MM.1S (cell line): Measurements from ENCODE around the gene CANT1.
"Not testable (repeated sequence)": the region's sequence is repeated elsewhere in the genome, so short reads cannot be mapped to it uniquely, and the experiment has no call there.

ENCODE experiments used
- DNase-seq: peaks from one replicate; pipeline ENCODE4 v3.0.0-alpha.2; 2015
- H2AFZ ChIP-seq: fragments of 300-600 bp; sonication (generic); 2 replicates; pipeline ENCODE4 v1.6.0; 2016; ENCODE audit warnings: antibody characterized with exemption, low read length
- H3F3A ChIP-seq: fragments of 300-600 bp; sonication (generic); 2 replicates; pipeline ENCODE4 v1.6.1; 2016; ENCODE audit warnings: mild to moderate bottlenecking, antibody characterized with exemption, low read length, moderate library complexity, mixed read lengths; ENCODE audit not compliant: insufficient read depth
- H3K27ac ChIP-seq: fragments of 300-600 bp; sonication (generic); 2 replicates; pipeline ENCODE4 v1.5.1; 2016; ENCODE audit warnings: mild to moderate bottlenecking, low read length
- H3K27me3 ChIP-seq: fragments of 300-600 bp; sonication (generic); replicated peaks from 2 replicates; pipeline ENCODE4 v1.6.0; 2016; ENCODE audit warnings: low read length; ENCODE audit not compliant: insufficient read depth
- H3K36me3 ChIP-seq: fragments of 300-600 bp; sonication (generic); replicated peaks from 2 replicates; pipeline ENCODE4 v1.6.1; 2016; ENCODE audit warnings: mild to moderate bottlenecking, low read length, mixed read lengths; ENCODE audit not compliant: insufficient read depth
- H3K4me1 ChIP-seq: fragments of 300-600 bp; sonication (generic); 2 replicates; pipeline ENCODE4 v1.6.1; 2016; ENCODE audit warnings: low read length, mixed read lengths
- H3K4me2 ChIP-seq: fragments of 300-600 bp; sonication (generic); 2 replicates; pipeline ENCODE4 v1.6.0; 2016; ENCODE audit warnings: low read depth, low read length
- H3K4me3 ChIP-seq: fragments of 300-600 bp; sonication (generic); 2 replicates; pipeline ENCODE4 v1.5.1; 2016; ENCODE audit warnings: low read length, mixed read lengths
- H3K79me2 ChIP-seq: fragments of 300-600 bp; sonication (generic); 2 replicates; pipeline ENCODE4 v1.6.1; 2016; ENCODE audit warnings: mixed run types, low read length, mixed read lengths
- H3K9ac ChIP-seq: fragments of 300-600 bp; sonication (generic); 2 replicates; pipeline ENCODE4 v1.6.1; 2016; ENCODE audit warnings: low read length, mixed read lengths
- H3K9me2 ChIP-seq: fragments of 300-600 bp; sonication (generic); replicated peaks from 2 replicates; pipeline ENCODE4 v1.6.1; 2016; ENCODE audit warnings: mild to moderate bottlenecking, low read length, mixed read lengths; ENCODE audit not compliant: insufficient read depth
- H3K9me3 ChIP-seq: fragments of 300-600 bp; sonication (generic); replicated peaks from 2 replicates; pipeline ENCODE4 v1.6.1; 2016; ENCODE audit warnings: mild to moderate bottlenecking, low read length, mixed read lengths; ENCODE audit not compliant: insufficient read depth
- H4K20me1 ChIP-seq: fragments of 300-600 bp; sonication (generic); 2 replicates; pipeline ENCODE4 v1.6.1; 2016; ENCODE audit warnings: mild to moderate bottlenecking, low read length, moderate library complexity, mixed read lengths; ENCODE audit not compliant: insufficient read depth
- CTCF ChIP-seq: fragments of 300-600 bp; sonication (generic); IDR thresholded peaks from 2 replicates; pipeline ENCODE4 v1.5.1; 2016; ENCODE audit warnings: antibody characterized with exemption, low read length, mixed read lengths
- EZH2 ChIP-seq: fragments of 300-600 bp; sonication (generic); optimal IDR thresholded peaks from 2 replicates; pipeline ENCODE3; 2017; ENCODE audit warnings: low read depth, mild to moderate bottlenecking, antibody characterized with exemption, low read length, mixed read lengths
- EZH2phosphoT487 ChIP-seq: fragments of 300-600 bp; sonication (generic); IDR thresholded peaks from 2 replicates; pipeline ENCODE4 v1.6.1; 2018; ENCODE audit warnings: antibody characterized with exemption, low read length

CANT1 gene

GRCh38 chr17:79033046-79033616, 23.6 kb upstream of the CANT1 start:
- Histone ChIP-seq H3K9ac (no peak overlapping the region), H3K27me3 (peaks cover 92% of the 10 kb centered on the region), H3K27ac (no peak overlapping the region), H3K9me3 (no peaks in the 10 kb centered on the region), H4K20me1 (no peaks in the 10 kb centered on the region), H3K4me3 (no peak overlapping the region), H3K4me1 (no peaks in the 10 kb centered on the region), H2AFZ (no peak overlapping the region), H3K36me3 (no peaks in the 10 kb centered on the region), H3K79me2 (no peaks in the 10 kb centered on the region), H3K4me2 (no peak overlapping the region), H3K9me2 (no peaks in the 10 kb centered on the region), H3F3A (no peaks in the 10 kb centered on the region)
- no peak for DNase-seq
- no peak for TF ChIP-seq EZH2phosphoT487
- no peak for TF ChIP-seq EZH2
- TF ChIP-seq CTCF: no peak

- no peak overlapping the region for H3K4me2 ChIP-seq
- no peak overlapping the region for H2AFZ ChIP-seq
- H3K4me1 ChIP-seq: no peaks in the 10 kb centered on the region
- no peaks in the 10 kb centered on the region for H3F3A ChIP-seq
- DNase-seq: no peak
- no peak overlapping the region for H3K27ac ChIP-seq
- no peak overlapping the region for H3K4me3 ChIP-seq
- peaks cover 95% of the 10 kb centered on the region for H3K27me3 ChIP-seq
- no peaks in the 10 kb centered on the region for H3K9me2 ChIP-seq
- H4K20me1 ChIP-seq: no peaks in the 10 kb centered on the region
- no peak overlapping the region for H3K9ac ChIP-seq
- no peaks in the 10 kb centered on the region for H3K9me3 ChIP-seq
- no peaks in the 10 kb centered on the region for H3K36me3 ChIP-seq
- no peak for TF ChIP-seq EZH2phosphoT487
- TF ChIP-seq EZH2: no peak
- TF ChIP-seq CTCF: no peak
- no peaks in the 10 kb centered on the region for H3K79me2 ChIP-seq
These were observed 22.7 kb upstream of the CANT1 start for GRCh38 chr17:79031996-79032875.

GRCh38 chr17:79030636-79031035, 21.1 kb upstream of the CANT1 start:
- not testable (repeated sequence) for H4K20me1 ChIP-seq, H3K4me3 ChIP-seq, H3K4me1 ChIP-seq, H3K9me2 ChIP-seq, H3K9ac ChIP-seq, H3K79me2 ChIP-seq, H2AFZ ChIP-seq, H3K9me3 ChIP-seq, H3F3A ChIP-seq, DNase-seq, H3K36me3 ChIP-seq, H3K4me2 ChIP-seq, H3K27ac ChIP-seq
- H3K27me3 ChIP-seq: peaks cover 97% of the 10 kb centered on the region
